Fibroblast of mammary gland (primary cell): Measurements from ENCODE around the gene TSPAN14.
"Not testable (repeated sequence)": the region's sequence is repeated elsewhere in the genome, so short reads cannot be mapped to it uniquely, and the experiment has no call there.

Experiments used
- DNase-seq: peaks from one replicate; pipeline ENCODE4 v3.0.0-alpha.2; 2010; ENCODE audit warnings: low read depth
- H3K4me3 ChIP-seq: 2 replicates; pipeline ENCODE4 v1.5.1; 2011; ENCODE audit warnings: low read depth, mild to moderate bottlenecking, low read length, moderate library complexity; ENCODE audit not compliant: control insufficient read depth
- CTCF ChIP-seq: conservative IDR thresholded peaks from 2 replicates; pipeline ENCODE4 v1.5.1; 2011; ENCODE audit warnings: low read depth, low read length, inconsistent platforms; ENCODE audit not compliant: control insufficient read depth, insufficient read depth

TSPAN14 gene

GRCh38 chr10:80528185-80528700, 74.1 kb downstream of the TSPAN14 start:
- DNase-seq, result no peak
- H3K4me3 ChIP-seq, result no peak overlapping the region
- TF ChIP-seq CTCF, result no peak

DNA sequence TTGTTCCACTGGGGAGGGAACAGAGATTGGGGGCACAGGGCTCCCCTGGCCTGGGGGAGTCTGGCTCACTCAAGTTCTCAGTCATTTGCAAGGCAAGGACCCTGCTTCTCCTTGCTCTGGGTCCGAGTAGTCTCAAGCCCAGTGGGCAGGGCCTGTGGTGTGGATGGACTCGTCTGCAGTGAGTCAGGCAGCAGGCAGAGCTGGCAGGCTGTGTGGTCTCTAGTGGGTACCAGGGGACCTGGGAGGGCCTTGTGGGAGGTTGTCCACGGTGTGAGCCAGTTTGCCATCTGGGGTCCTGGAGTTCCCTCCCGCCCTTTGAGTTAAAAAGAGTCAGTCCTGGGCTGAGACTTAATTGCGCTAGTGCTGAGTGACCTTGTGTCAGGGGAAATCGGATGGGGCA, 74.8 kb downstream of the TSPAN14 start:
- no peak overlapping the region for H3K4me3 ChIP-seq
- DNase-seq, result no peak
- no peak for TF ChIP-seq CTCF

- TF ChIP-seq CTCF, result no peak
- no peak for DNase-seq
- H3K4me3 ChIP-seq, result no peak overlapping the region
Observed at GRCh38 chr10:80529604-80530003, 75.5 kb downstream of the TSPAN14 start.

- TF ChIP-seq CTCF, result peak; percentile 30
- DNase-seq, result peak; percentile 29
- H3K4me3 ChIP-seq, result no peak overlapping the region
Observed at GRCh38 chr10:80530251-80530650, 76.1 kb downstream of the TSPAN14 start.

GRCh38 chr10:80530816-80531215, 76.7 kb downstream of the TSPAN14 start:
- no peak for DNase-seq
- H3K4me3 ChIP-seq, result no peak overlapping the region
- TF ChIP-seq CTCF, result no peak

- no peak for TF ChIP-seq CTCF
- H3K4me3 ChIP-seq, result no peak overlapping the region
- DNase-seq, result no peak
Observed at GRCh38 chr10:80532571-80532970, 78.5 kb downstream of the TSPAN14 start.

DNA sequence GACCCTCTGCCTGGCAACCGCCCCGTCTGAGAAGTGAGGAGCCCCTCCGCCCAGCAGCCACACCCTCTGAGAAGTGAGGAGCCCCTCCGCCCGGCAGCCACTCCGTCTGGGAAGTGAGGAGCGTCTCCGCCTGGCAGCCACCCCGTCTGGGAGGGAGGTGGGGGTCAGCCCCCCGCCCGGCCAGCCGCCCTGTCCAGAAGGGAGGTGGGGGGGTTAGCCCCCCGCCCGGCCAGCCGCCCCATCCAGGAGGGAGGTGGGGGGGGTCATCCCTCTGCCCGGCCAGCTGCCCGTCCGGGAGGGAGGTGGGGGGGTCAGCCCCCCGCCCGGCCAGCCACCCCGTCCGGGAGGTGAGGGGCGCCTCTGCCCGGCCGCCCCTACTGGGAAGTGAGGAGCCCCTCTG, 79.9 kb downstream of the TSPAN14 start:
- DNase-seq, H3K4me3 ChIP-seq: not testable (repeated sequence)

GRCh38 chr10:80534646-80535045, 80.5 kb downstream of the TSPAN14 start:
- not testable (repeated sequence) for DNase-seq, H3K4me3 ChIP-seq
